ENCODE measurements around the gene CPEB4. TPM values are rescaled to one million over a fixed set of nuclear protein-coding genes. Genes with fewer than 3 reads are reported as not detected.

The CPEB4 gene
- total RNA-seq, 1 donor from 2014 or later, result 31.9 TPM

DNA sequence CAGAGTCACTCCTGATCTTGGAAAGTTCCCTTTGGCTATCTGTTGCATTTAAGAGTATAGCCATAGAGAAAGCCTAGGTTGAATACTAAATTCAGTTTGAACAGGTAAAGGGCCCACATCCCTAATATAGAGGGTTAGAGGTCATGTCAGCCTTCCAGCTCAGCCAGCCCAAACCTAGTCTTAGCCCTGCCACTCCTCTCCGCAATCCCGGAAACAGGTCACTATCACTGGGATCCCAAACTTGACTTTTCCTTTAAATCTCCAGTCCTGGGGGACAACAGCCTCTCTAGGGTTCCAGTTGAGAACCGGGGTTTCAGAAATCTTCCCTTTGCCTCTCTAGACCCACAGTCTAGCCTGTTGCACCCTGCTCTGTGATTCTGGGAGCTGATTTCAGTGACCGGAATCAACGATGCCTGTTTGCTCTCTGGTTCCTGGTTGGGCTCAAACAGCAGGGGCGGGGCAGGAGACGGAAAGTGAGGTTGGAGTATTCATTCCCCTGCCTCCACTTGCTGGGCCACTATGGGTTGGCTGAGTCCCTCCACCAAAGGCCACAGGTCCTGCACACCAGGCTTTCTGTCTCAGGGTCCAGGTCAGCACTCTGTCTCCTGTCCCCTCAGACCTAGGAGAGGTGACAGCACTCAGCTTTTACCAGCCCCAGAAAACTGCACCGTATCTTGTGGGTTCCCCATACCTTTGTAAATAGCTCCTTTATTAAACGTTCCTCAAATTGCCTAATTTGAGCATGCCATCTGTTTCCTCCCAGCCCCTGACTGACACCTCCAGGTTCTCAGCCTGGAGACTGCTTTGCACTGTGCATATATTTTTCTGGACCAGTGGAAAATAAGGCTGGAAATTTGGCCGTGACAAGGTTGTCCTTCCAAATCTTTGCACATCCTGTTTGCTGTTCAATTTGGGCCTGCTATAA, 23.8 kb upstream of the CPEB4 start:
- H3K36me3 ChIP-seq, result no peaks in the 10 kb centered on the region
- no peak for DNase-seq (ENCODE audit: extremely low spot score in 2 of 2)
- no peak overlapping the region for H3K4me3 ChIP-seq
- H3K9me3 ChIP-seq, result no peaks in the 10 kb centered on the region
- H3K27ac ChIP-seq, result no peak overlapping the region
- no peaks in the 10 kb centered on the region for H3K4me1 ChIP-seq
- TF ChIP-seq POLR2AphosphoS5 (IDR thresholded peaks at IDR 0.05; ENCODE audit: insufficient read depth in 1 of 2, low read depth in 1 of 2) (no peak), POLR2A (IDR thresholded peaks at IDR 0.05) (no peak)
- TF ChIP-seq, protein P1, sequence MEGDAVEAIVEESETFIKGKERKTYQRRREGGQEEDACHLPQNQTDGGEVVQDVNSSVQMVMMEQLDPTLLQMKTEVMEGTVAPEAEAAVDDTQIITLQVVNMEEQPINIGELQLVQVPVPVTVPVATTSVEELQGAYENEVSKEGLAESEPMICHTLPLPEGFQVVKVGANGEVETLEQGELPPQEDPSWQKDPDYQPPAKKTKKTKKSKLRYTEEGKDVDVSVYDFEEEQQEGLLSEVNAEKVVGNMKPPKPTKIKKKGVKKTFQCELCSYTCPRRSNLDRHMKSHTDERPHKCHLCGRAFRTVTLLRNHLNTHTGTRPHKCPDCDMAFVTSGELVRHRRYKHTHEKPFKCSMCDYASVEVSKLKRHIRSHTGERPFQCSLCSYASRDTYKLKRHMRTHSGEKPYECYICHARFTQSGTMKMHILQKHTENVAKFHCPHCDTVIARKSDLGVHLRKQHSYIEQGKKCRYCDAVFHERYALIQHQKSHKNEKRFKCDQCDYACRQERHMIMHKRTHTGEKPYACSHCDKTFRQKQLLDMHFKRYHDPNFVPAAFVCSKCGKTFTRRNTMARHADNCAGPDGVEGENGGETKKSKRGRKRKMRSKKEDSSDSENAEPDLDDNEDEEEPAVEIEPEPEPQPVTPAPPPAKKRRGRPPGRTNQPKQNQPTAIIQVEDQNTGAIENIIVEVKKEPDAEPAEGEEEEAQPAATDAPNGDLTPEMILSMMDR (IDR thresholded peaks at IDR 0.05), result no peak
- H3K27me3 ChIP-seq, result no peaks in the 10 kb centered on the region
- intact Hi-C loops (cut with DNase I), result no loop called here

DNA sequence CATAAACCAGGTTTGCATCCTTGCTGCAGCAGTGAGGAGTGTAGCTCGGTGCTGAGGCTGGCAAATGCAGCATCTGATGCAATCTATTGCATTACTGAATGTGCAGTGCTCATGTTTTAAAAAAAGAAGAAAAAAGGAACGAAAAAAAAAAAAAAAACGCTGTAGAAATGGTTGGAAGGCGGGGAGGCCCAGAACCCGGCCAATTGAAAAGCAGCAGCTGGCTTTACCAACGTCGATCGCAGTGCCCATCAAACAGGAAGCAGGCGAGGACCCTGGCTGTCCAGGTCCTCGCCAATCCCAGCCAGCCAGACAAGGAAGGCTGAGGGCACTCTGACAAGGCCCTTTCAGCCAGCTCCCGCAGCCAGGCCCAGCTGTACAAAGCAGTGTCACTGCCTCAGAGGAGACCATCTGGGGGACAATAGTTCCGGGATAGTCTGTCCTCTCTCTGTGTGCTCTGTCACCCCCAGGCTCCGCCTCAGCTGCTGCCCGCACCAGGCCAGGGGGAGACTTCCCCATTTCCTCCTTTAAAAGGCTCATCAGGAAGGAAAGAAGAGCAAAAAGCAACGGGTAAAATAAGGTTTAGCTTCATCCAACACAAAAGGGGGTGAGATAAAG, 21.8 kb upstream of the CPEB4 start:
- intact Hi-C loops (cut with DNase I), result no loop called here
- no peaks in the 10 kb centered on the region for H3K4me1 ChIP-seq
- no peak overlapping the region for H3K27ac ChIP-seq
- H3K9me3 ChIP-seq, result no peaks in the 10 kb centered on the region
- DNase-seq (ENCODE audit: extremely low spot score in 2 of 2), result no peak
- no peak overlapping the region for H3K4me3 ChIP-seq
- TF ChIP-seq, protein P1 (IDR thresholded peaks at IDR 0.05), result no peak
- TF ChIP-seq POLR2AphosphoS5 (IDR thresholded peaks at IDR 0.05; ENCODE audit: insufficient read depth in 1 of 2, low read depth in 1 of 2), result no peak
- TF ChIP-seq POLR2A (IDR thresholded peaks at IDR 0.05), result no peak
- no peaks in the 10 kb centered on the region for H3K36me3 ChIP-seq
- no peaks in the 10 kb centered on the region for H3K27me3 ChIP-seq

DNA sequence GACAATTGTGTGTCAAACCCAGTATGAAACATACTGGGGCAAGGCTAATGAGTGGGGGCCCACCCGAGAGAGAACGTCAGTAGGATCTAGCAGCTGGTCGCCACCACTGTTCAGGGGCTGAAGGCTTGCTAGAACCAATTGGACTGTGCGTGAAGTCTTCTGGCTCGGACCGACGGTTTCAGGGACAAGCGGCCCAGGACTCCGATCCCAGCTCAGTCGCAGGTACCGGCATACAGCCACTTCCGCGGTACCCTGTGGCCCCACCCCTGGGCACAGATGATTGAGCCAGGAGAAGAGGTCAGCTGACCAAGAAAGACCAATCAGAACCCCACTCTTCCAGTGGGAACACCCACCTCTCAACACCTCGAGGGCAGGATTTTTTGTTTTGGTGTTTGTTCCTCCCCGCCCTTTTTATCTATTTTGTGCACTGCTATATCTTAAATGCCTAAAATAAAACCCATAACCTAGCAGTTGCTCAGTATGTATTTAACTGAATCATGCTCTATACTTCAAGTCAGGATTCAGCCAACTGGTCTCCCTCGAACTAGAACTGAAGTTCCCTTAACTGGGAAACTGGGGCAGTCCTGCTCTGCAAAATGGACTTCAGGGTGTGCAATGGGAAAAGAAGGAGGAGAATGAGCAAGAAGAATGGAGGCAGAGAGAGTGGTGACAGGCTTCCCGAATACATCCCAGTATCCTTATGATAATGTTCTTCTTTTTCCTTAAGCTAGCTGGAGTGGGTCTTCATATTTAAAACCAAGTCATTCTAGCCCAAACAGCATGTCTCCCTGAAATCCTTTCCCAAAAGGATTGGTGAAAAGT, 21.1 kb upstream of the CPEB4 start:
- Histone ChIP-seq H3K27ac (no peak overlapping the region), H3K4me1 (no peaks in the 10 kb centered on the region), H3K36me3 (no peaks in the 10 kb centered on the region), H3K9me3 (no peaks in the 10 kb centered on the region), H3K4me3 (no peak overlapping the region), H3K27me3 (no peaks in the 10 kb centered on the region)
- intact Hi-C loops (cut with DNase I), result no loop called here
- TF ChIP-seq POLR2A (IDR thresholded peaks at IDR 0.05), result no peak
- TF ChIP-seq, protein P1 (IDR thresholded peaks at IDR 0.05), result no peak
- TF ChIP-seq POLR2AphosphoS5 (IDR thresholded peaks at IDR 0.05; ENCODE audit: insufficient read depth in 1 of 2, low read depth in 1 of 2), result no peak
- DNase-seq (ENCODE audit: extremely low spot score in 2 of 2), result no peak

- H3K9me3 ChIP-seq, result no peaks in the 10 kb centered on the region
- H3K27ac ChIP-seq, result no peak overlapping the region
- H3K4me1 ChIP-seq, result no peaks in the 10 kb centered on the region
- intact Hi-C loops (cut with DNase I), result no loop called here
- H3K4me3 ChIP-seq, result no peak overlapping the region
- TF ChIP-seq POLR2AphosphoS5 (IDR thresholded peaks at IDR 0.05; ENCODE audit: insufficient read depth in 1 of 2, low read depth in 1 of 2) (peak in 1 of 2 donors; percentile 51), POLR2A (IDR thresholded peaks at IDR 0.05) (no peak)
- TF ChIP-seq, protein P1 (IDR thresholded peaks at IDR 0.05), result no peak
- no peaks in the 10 kb centered on the region for H3K36me3 ChIP-seq
- no peak for DNase-seq (ENCODE audit: extremely low spot score in 2 of 2)
- H3K27me3 ChIP-seq, result no peaks in the 10 kb centered on the region
These were observed 19.9 kb upstream of the CPEB4 start for GRCh38 chr5:173868096-173868880.

Measured in vagina (tissue), 2 donors.